ENCODE data around the gene CDO1. TPM values are rescaled to one million over a fixed set of nuclear protein-coding genes. Genes with fewer than 3 reads are reported as not detected.
A peak's percentile ranks its signal among the peaks of the same experiment; 100 is the strongest.

CDO1 gene
- total RNA-seq, 2 experiments from 2014 or later: 0.40 TPM; not detected in 1

GRCh38 chr5:115807654-115808052 lies 8.8 kb downstream of the CDO1 start:
- ATAC-seq (no peak), DNase-seq (no peak)
- POLR2A ChIA-PET: no interaction called here
- CTCF ChIA-PET: no interaction called here
- H3K9me3 Mint-ChIP-seq (ENCODE audit: insufficient read depth): no peaks in the 10 kb centered on the region
- H3K36me3 Mint-ChIP-seq (ENCODE audit: low read depth): peaks cover 1% of the 10 kb centered on the region
- peaks cover 22% of the 10 kb centered on the region for H3K27me3 Mint-ChIP-seq (ENCODE audit: low read depth)
- H3K4me1 Mint-ChIP-seq (ENCODE audit: low read depth): peaks cover 43% of the 10 kb centered on the region
- no peak overlapping the region for H3K27ac Mint-ChIP-seq
- peak overlapping the region; percentile 1 for H3K4me3 Mint-ChIP-seq

- H3K36me3 Mint-ChIP-seq (ENCODE audit: low read depth): peaks cover 1% of the 10 kb centered on the region
- peak; percentile 36 for ATAC-seq
- H3K27me3 Mint-ChIP-seq (ENCODE audit: low read depth): peaks cover 22% of the 10 kb centered on the region
- H3K4me1 Mint-ChIP-seq (ENCODE audit: low read depth): peaks cover 40% of the 10 kb centered on the region
- no peaks in the 10 kb centered on the region for H3K9me3 Mint-ChIP-seq (ENCODE audit: insufficient read depth)
- CTCF ChIA-PET: no interaction called here
- H3K27ac Mint-ChIP-seq: no peak overlapping the region
- no peak for DNase-seq
- H3K4me3 Mint-ChIP-seq: peak overlapping the region; percentile 1
- POLR2A ChIA-PET: no interaction called here
Measured at GRCh38 chr5:115806986-115807653, 9.3 kb downstream of the CDO1 start.

- Mint-ChIP-seq H3K4me3 (no peak overlapping the region), H3K27ac (no peak overlapping the region), H3K9me3 (ENCODE audit: insufficient read depth) (no peaks in the 10 kb centered on the region), H3K4me1 (ENCODE audit: low read depth) (peaks cover 9% of the 10 kb centered on the region), H3K27me3 (ENCODE audit: low read depth) (peaks cover 31% of the 10 kb centered on the region), H3K36me3 (ENCODE audit: low read depth) (peaks cover 1% of the 10 kb centered on the region)
- DNase-seq (no peak), ATAC-seq (no peak)
- CTCF ChIA-PET: no interaction called here
- POLR2A ChIA-PET: no interaction called here
Measured at GRCh38 chr5:115801984-115802383, 14.5 kb downstream of the CDO1 start.

GRCh38 chr5:115801152-115801551 lies 15.3 kb downstream of the CDO1 start:
- peaks cover under 1% of the 10 kb centered on the region for H3K4me1 Mint-ChIP-seq (ENCODE audit: low read depth)
- POLR2A ChIA-PET: no interaction called here
- ATAC-seq (no peak), DNase-seq (no peak)
- peaks cover 1% of the 10 kb centered on the region for H3K36me3 Mint-ChIP-seq (ENCODE audit: low read depth)
- H3K4me3 Mint-ChIP-seq: no peak overlapping the region
- no peak overlapping the region for H3K27ac Mint-ChIP-seq
- CTCF ChIA-PET: no interaction called here
- no peaks in the 10 kb centered on the region for H3K9me3 Mint-ChIP-seq (ENCODE audit: insufficient read depth)
- peaks cover 35% of the 10 kb centered on the region for H3K27me3 Mint-ChIP-seq (ENCODE audit: low read depth)

- Mint-ChIP-seq H3K27me3 (ENCODE audit: low read depth) (peaks cover 37% of the 10 kb centered on the region), H3K27ac (no peak overlapping the region), H3K9me3 (ENCODE audit: insufficient read depth) (no peaks in the 10 kb centered on the region), H3K36me3 (ENCODE audit: low read depth) (peaks cover 1% of the 10 kb centered on the region), H3K4me1 (ENCODE audit: low read depth) (no peaks in the 10 kb centered on the region), H3K4me3 (no peak overlapping the region)
- ATAC-seq: no peak
- no peak for DNase-seq
- CTCF ChIA-PET: no interaction called here
- POLR2A ChIA-PET: no interaction called here
Measured at GRCh38 chr5:115800108-115800507, 16.4 kb downstream of the CDO1 start.

- Mint-ChIP-seq H3K9me3 (ENCODE audit: insufficient read depth) (no peaks in the 10 kb centered on the region), H3K4me3 (no peak overlapping the region), H3K27me3 (ENCODE audit: low read depth) (peaks cover 41% of the 10 kb centered on the region), H3K27ac (no peak overlapping the region), H3K36me3 (ENCODE audit: low read depth) (no peaks in the 10 kb centered on the region), H3K4me1 (ENCODE audit: low read depth) (peaks cover 11% of the 10 kb centered on the region)
- ATAC-seq (no peak), DNase-seq (no peak)
- ChIA-PET CTCF (no interaction called here), POLR2A (no interaction called here)
Measured at GRCh38 chr5:115798252-115798651, 18.2 kb downstream of the CDO1 start.

- DNase-seq (no peak), ATAC-seq (no peak)
- H3K4me1 Mint-ChIP-seq (ENCODE audit: low read depth): peaks cover 11% of the 10 kb centered on the region
- no peak overlapping the region for H3K4me3 Mint-ChIP-seq
- ChIA-PET CTCF (no interaction called here), POLR2A (no interaction called here)
- no peaks in the 10 kb centered on the region for H3K36me3 Mint-ChIP-seq (ENCODE audit: low read depth)
- no peak overlapping the region for H3K27ac Mint-ChIP-seq
- H3K9me3 Mint-ChIP-seq (ENCODE audit: insufficient read depth): no peaks in the 10 kb centered on the region
- H3K27me3 Mint-ChIP-seq (ENCODE audit: low read depth): peaks cover 43% of the 10 kb centered on the region
Measured at GRCh38 chr5:115796656-115797055, 19.8 kb downstream of the CDO1 start.

- CTCF ChIA-PET: no interaction called here
- peaks cover 47% of the 10 kb centered on the region for H3K27me3 Mint-ChIP-seq (ENCODE audit: low read depth)
Measured at GRCh38 chr5:115795700-115796099, 20.8 kb downstream of the CDO1 start.

GRCh38 chr5:115788440-115788839 lies 28.0 kb downstream of the CDO1 start:
- H3K27ac Mint-ChIP-seq: no peak overlapping the region
- ATAC-seq (no peak), DNase-seq (no peak)
- no peaks in the 10 kb centered on the region for H3K36me3 Mint-ChIP-seq (ENCODE audit: low read depth)
- H3K4me3 Mint-ChIP-seq: no peak overlapping the region
- peaks cover 48% of the 10 kb centered on the region for H3K27me3 Mint-ChIP-seq (ENCODE audit: low read depth)
- H3K9me3 Mint-ChIP-seq (ENCODE audit: insufficient read depth): no peaks in the 10 kb centered on the region
- ChIA-PET CTCF (no interaction called here), POLR2A (no interaction called here)
- H3K4me1 Mint-ChIP-seq (ENCODE audit: low read depth): no peaks in the 10 kb centered on the region

More at GRCh38 chr5:115795700-115796099, 20.8 kb downstream of the CDO1 start:
- Mint-ChIP-seq H3K9me3 (ENCODE audit: insufficient read depth) (no peaks in the 10 kb centered on the region), H3K27ac (no peak overlapping the region), H3K4me3 (no peak overlapping the region), H3K4me1 (ENCODE audit: low read depth) (peaks cover 11% of the 10 kb centered on the region), H3K36me3 (ENCODE audit: low read depth) (no peaks in the 10 kb centered on the region)
- DNase-seq: no peak
- POLR2A ChIA-PET: no interaction called here
- ATAC-seq: no peak

GRCh38 chr5:115787426-115787825 lies 29.0 kb downstream of the CDO1 start:
- CTCF ChIA-PET: no interaction called here
- H3K4me1 Mint-ChIP-seq (ENCODE audit: low read depth): no peaks in the 10 kb centered on the region
- H3K9me3 Mint-ChIP-seq (ENCODE audit: insufficient read depth): no peaks in the 10 kb centered on the region
- H3K4me3 Mint-ChIP-seq: no peak overlapping the region
- no peak for DNase-seq
- POLR2A ChIA-PET: no interaction called here
- H3K27me3 Mint-ChIP-seq (ENCODE audit: low read depth): peaks cover 41% of the 10 kb centered on the region
- ATAC-seq: no peak
- H3K27ac Mint-ChIP-seq: no peak overlapping the region
- H3K36me3 Mint-ChIP-seq (ENCODE audit: low read depth): no peaks in the 10 kb centered on the region

GRCh38 chr5:115785381-115786065 lies 30.9 kb downstream of the CDO1 start:
- DNase-seq: no peak
- Mint-ChIP-seq H3K27ac (no peak overlapping the region), H3K4me1 (ENCODE audit: low read depth) (no peaks in the 10 kb centered on the region), H3K9me3 (ENCODE audit: insufficient read depth) (no peaks in the 10 kb centered on the region), H3K4me3 (no peak overlapping the region), H3K36me3 (ENCODE audit: low read depth) (no peaks in the 10 kb centered on the region), H3K27me3 (ENCODE audit: low read depth) (peaks cover 36% of the 10 kb centered on the region)
- ChIA-PET POLR2A (no interaction called here), CTCF (no interaction called here)
- no peak for ATAC-seq

- Mint-ChIP-seq H3K27ac (no peak overlapping the region), H3K27me3 (ENCODE audit: low read depth) (peaks cover 28% of the 10 kb centered on the region), H3K4me1 (ENCODE audit: low read depth) (no peaks in the 10 kb centered on the region), H3K4me3 (no peak overlapping the region), H3K36me3 (ENCODE audit: low read depth) (no peaks in the 10 kb centered on the region), H3K9me3 (ENCODE audit: insufficient read depth) (no peaks in the 10 kb centered on the region)
- CTCF ChIA-PET: no interaction called here
- POLR2A ChIA-PET: no interaction called here
- DNase-seq: no peak
- no peak for ATAC-seq
Measured at GRCh38 chr5:115778417-115778816, 38.0 kb downstream of the CDO1 start.

- Mint-ChIP-seq H3K4me3 (no peak overlapping the region), H3K27me3 (ENCODE audit: low read depth) (peaks cover 29% of the 10 kb centered on the region), H3K27ac (no peak overlapping the region), H3K36me3 (ENCODE audit: low read depth) (no peaks in the 10 kb centered on the region), H3K4me1 (ENCODE audit: low read depth) (no peaks in the 10 kb centered on the region), H3K9me3 (ENCODE audit: insufficient read depth) (no peaks in the 10 kb centered on the region)
- ATAC-seq (no peak), DNase-seq (no peak)
- CTCF ChIA-PET: no interaction called here
- POLR2A ChIA-PET: no interaction called here
Measured at GRCh38 chr5:115776989-115777388, 39.5 kb downstream of the CDO1 start.

Data from activated CD8-positive, alpha-beta T cell treated with anti-CD3 and anti-CD28 coated beads, Interleukin-2, amount 10 ng/mL, durations not matched to agents 7 days and 5 days (primary cell).